Type B pancreatic cell (in vitro differentiated cells): Measurements from ENCODE around the gene GMIP. TPM values are rescaled to one million over a fixed set of nuclear protein-coding genes. Genes with fewer than 3 reads are reported as not detected.

Source experiments
- DNase-seq: peaks from one replicate; pipeline ENCODE4 v3.0.0; 2021; ENCODE audit warnings: mixed read lengths; ENCODE audit not compliant: unreplicated experiment; ENCODE audit errors: extremely low spot score
- H3K27ac Mint-ChIP-seq: 2 replicates; pipeline ENCODE4 v1.8.0; 2021; ENCODE audit warnings: mild to moderate bottlenecking, mixed read lengths
- H3K27me3 Mint-ChIP-seq: 2 replicates; pipeline ENCODE4 v1.8.0; 2021; ENCODE audit warnings: mixed read lengths
- H3K36me3 Mint-ChIP-seq: 2 replicates; pipeline ENCODE4 v1.8.0; 2021; ENCODE audit warnings: mixed read lengths
- H3K4me1 Mint-ChIP-seq: one replicate; pipeline ENCODE4 v1.8.0; 2021; ENCODE audit warnings: mixed read lengths; ENCODE audit not compliant: unreplicated experiment
- H3K4me3 Mint-ChIP-seq: 2 replicates; pipeline ENCODE4 v1.8.0; 2021; ENCODE audit warnings: mild to moderate bottlenecking, mixed read lengths
- H3K9me3 Mint-ChIP-seq: 2 replicates; pipeline ENCODE4 v1.8.0; 2021; ENCODE audit warnings: mixed read lengths
- total RNA-seq: library from RNA; stranded (reverse); gene quantifications from 2 replicates; pipeline ENCODE4 v1.2.1, GENCODE V29; 2021; ENCODE audit warnings: low replicate concordance
- TF ChIP-seq, protein P1 (sequence below): fragments of 200-600 bp; sonication (generic); conservative IDR thresholded peaks from 2 replicates; pipeline ENCODE4 v1.5.0; 2021; ENCODE audit warnings: antibody characterized with exemption, mild to moderate bottlenecking

GMIP gene
- total RNA-seq, 1 donor from 2014 or later, result 15.9 TPM

- no peak for DNase-seq
- TF ChIP-seq, protein P1, sequence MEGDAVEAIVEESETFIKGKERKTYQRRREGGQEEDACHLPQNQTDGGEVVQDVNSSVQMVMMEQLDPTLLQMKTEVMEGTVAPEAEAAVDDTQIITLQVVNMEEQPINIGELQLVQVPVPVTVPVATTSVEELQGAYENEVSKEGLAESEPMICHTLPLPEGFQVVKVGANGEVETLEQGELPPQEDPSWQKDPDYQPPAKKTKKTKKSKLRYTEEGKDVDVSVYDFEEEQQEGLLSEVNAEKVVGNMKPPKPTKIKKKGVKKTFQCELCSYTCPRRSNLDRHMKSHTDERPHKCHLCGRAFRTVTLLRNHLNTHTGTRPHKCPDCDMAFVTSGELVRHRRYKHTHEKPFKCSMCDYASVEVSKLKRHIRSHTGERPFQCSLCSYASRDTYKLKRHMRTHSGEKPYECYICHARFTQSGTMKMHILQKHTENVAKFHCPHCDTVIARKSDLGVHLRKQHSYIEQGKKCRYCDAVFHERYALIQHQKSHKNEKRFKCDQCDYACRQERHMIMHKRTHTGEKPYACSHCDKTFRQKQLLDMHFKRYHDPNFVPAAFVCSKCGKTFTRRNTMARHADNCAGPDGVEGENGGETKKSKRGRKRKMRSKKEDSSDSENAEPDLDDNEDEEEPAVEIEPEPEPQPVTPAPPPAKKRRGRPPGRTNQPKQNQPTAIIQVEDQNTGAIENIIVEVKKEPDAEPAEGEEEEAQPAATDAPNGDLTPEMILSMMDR, result no peak
- peak overlapping the region; percentile 95 for H3K4me3 Mint-ChIP-seq
- H3K36me3 Mint-ChIP-seq, result peaks cover 3% of the 10 kb centered on the region
- peak overlapping the region; percentile 87 for H3K27ac Mint-ChIP-seq
- no peaks in the 10 kb centered on the region for H3K9me3 Mint-ChIP-seq
- H3K4me1 Mint-ChIP-seq, result peaks cover 18% of the 10 kb centered on the region
- H3K27me3 Mint-ChIP-seq, result no peaks in the 10 kb centered on the region
Measured at GRCh38 chr19:19661675-19662251, 18.3 kb upstream of the GMIP start.

DNA sequence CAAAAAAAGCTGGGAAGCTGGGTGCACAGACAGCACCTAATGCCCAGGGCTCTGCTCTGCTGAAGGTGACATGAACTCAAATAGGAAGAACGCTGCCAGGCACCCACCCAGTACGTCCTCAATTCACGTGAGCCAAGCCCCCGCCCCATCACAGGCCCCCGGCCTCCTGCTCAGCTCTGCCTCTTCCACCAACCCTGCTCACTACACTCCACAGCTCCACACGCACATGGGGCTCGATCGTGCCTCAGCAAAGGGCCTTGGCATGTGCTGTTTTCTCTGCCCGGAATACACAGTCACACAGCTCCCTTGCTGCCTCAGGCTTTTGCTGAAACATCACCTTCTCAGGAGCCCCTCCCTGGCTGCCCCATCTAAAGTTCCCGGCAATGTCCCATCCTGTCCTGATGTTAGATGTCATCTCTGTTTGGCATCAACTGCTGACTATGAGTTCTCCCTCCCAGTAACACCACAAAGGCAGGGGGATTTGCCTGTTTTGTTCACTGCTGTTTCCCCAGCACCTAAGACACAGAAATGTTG, 17.8 kb upstream of the GMIP start:
- TF ChIP-seq, protein P1, result no peak
- Mint-ChIP-seq H3K9me3 (no peaks in the 10 kb centered on the region), H3K4me1 (peaks cover 18% of the 10 kb centered on the region), H3K27me3 (no peaks in the 10 kb centered on the region), H3K36me3 (peaks cover 3% of the 10 kb centered on the region), H3K4me3 (peak overlapping the region; percentile 95), H3K27ac (peak overlapping the region; percentile 39)
- no peak for DNase-seq

DNA sequence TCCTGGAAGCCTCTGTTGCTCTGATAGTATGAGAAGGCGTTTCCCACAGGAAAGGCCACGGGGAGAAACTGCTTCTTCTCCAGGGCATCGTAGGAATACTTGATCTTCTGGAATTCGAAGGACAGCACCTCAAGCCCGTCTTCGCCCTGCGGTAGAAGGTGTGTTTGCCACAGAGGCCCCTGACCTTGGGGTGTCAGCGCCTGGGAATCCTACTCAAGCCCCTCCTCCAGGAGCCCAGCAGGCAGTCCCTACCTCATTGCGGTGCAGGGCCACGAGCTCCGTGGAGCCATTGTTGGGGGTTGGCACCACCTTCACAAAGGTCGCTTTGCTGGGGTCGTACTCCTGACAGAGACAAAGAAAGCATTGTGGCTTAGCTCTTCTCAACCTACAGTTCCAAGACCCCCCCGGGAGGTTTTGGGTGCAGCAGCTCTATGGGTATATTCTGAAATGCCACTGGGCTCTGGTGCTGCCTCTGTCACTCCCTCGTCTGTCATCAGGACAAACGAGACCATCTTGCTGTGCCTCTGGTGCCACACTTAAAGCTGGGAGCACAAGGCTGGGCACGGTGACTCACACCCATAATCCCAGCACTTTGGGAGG, 16.3 kb upstream of the GMIP start:
- peaks cover 3% of the 10 kb centered on the region for H3K36me3 Mint-ChIP-seq
- no peak overlapping the region for H3K27ac Mint-ChIP-seq
- H3K4me3 Mint-ChIP-seq, result no peak overlapping the region
- TF ChIP-seq, protein P1, result no peak
- no peaks in the 10 kb centered on the region for H3K9me3 Mint-ChIP-seq
- DNase-seq, result no peak
- H3K4me1 Mint-ChIP-seq, result peaks cover 18% of the 10 kb centered on the region
- H3K27me3 Mint-ChIP-seq, result no peaks in the 10 kb centered on the region

DNA sequence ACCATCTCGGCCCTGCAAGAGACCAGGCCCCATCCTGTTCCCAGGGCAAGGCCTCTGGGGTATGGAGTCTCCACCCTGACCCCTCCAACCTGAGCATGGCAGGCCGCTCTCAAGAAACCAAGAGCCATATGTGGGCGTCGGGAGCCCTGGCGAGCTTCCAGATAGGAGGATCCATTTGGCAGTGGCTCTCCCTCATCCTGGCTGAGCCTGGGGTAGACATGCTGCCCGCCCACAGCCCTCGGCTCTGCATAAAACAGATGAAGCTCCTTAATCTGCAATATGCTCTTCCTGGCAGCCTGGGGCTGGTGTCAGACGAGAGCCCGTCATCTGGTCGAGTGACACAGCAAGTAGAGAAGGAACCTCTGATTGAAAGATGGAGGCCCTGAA, 13.9 kb upstream of the GMIP start:
- H3K4me3 Mint-ChIP-seq, result no peak overlapping the region
- H3K27ac Mint-ChIP-seq, result no peak overlapping the region
- TF ChIP-seq, protein P1, result no peak
- H3K36me3 Mint-ChIP-seq, result peaks cover 11% of the 10 kb centered on the region
- no peaks in the 10 kb centered on the region for H3K27me3 Mint-ChIP-seq
- no peaks in the 10 kb centered on the region for H3K9me3 Mint-ChIP-seq
- DNase-seq, result no peak
- peaks cover 13% of the 10 kb centered on the region for H3K4me1 Mint-ChIP-seq

DNA sequence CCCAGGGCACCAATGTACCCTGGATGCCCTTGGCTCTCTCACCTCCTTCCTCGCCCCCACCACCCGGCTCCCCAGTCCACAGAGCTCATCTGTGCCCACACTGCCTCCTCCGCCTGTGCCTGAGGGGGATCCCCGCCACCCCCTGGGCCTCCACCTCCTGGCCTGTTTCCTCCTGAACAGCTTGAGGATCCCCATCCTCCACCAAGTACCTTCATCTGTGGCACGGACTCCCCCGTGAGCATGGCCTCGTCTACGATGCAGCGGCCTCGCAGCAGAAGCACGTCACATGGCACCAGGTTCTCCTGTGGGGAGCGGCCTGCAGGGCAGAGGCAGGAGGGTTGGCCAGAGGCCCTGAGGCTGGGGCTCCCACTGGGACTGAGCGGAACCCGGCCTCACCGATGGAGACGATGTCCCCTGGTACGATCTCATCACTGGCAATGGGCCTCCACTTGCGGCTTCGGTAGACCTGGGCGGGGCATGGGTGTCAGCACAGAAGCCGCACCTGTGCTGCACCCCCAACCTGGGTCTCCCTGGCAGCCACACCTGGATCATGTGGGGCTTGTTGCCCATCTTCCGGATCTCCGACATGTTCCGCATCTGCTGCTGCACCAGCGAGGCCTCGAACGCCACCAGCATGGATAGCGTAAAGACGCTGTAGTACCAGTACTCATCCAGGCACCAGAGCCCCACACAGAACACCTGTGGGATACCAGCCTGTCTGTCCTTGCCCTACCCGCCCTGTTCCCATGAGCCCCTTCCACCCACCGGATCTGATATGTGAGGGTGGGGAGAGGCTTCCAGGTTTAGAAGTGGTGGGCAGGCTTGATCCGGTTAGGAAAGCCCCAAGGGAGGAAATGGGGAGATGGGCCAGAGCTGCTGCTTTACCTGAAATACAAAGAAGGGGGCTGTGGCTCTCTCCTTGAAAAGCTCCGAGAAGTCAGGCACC, 13.3 kb upstream of the GMIP start:
- Mint-ChIP-seq H3K27me3 (no peaks in the 10 kb centered on the region), H3K27ac (no peak overlapping the region), H3K4me1 (peaks cover 6% of the 10 kb centered on the region), H3K36me3 (peaks cover 11% of the 10 kb centered on the region), H3K9me3 (no peaks in the 10 kb centered on the region), H3K4me3 (no peak overlapping the region)
- TF ChIP-seq, protein P1, result no peak
- no peak for DNase-seq
